Muscle of arm (tissue), 14 donors: ENCODE measurements around the gene LYPD4. TPM values are rescaled to one million over a fixed set of nuclear protein-coding genes. Genes with fewer than 3 reads are reported as not detected.
A peak's percentile ranks its signal among the peaks of the same experiment; 100 is the strongest.

ENCODE experiments used
- DNase-seq: peaks from one replicate; pipeline ENCODE4 v3.0.0-alpha.2; 2013
- long read RNA-seq, 11 donors: transcript quantifications; one replicate each; lab custom pipeline, GENCODE V29; 2026
- polyA plus RNA-seq, 12 donors: library from polyadenylated mRNA; unstranded; fragments of 120-200 nt; gene quantifications; one replicate each; pipeline ENCODE4 v1.2.1, GENCODE V29; 2013; ENCODE audit not compliant: insufficient read length in 12 of 12

The LYPD4 gene, protein sequence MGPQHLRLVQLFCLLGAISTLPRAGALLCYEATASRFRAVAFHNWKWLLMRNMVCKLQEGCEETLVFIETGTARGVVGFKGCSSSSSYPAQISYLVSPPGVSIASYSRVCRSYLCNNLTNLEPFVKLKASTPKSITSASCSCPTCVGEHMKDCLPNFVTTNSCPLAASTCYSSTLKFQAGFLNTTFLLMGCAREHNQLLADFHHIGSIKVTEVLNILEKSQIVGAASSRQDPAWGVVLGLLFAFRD
- polyA plus RNA-seq = not detected
- long read RNA-seq, donor 1, partial matches to known transcripts = 3,965 of 6,694 reads
- long read RNA-seq, donor 1, other reads (novel, unspliced or antisense) = 2,729 of 6,694 reads
- long read RNA-seq, donor 2, partial matches to known transcripts = 4,356 of 7,066 reads
- long read RNA-seq, donor 2, other reads (novel, unspliced or antisense) = 2,710 of 7,066 reads
- long read RNA-seq, donor 3, partial matches to known transcripts = 1,463 of 2,611 reads
- long read RNA-seq, donor 3, other reads (novel, unspliced or antisense) = 1,148 of 2,611 reads
- long read RNA-seq, donor 4 = 0 reads
- long read RNA-seq, donor 5, partial matches to known transcripts = 4,276 of 9,326 reads
- long read RNA-seq, donor 5, other reads (novel, unspliced or antisense) = 5,050 of 9,326 reads
- long read RNA-seq, donor 6, partial matches to known transcripts = 2,097 of 3,362 reads
- long read RNA-seq, donor 6, other reads (novel, unspliced or antisense) = 1,265 of 3,362 reads
- long read RNA-seq, donor 7 = 0 reads
- long read RNA-seq, donor 8, partial matches to known transcripts = 5,442 of 5,507 reads
- long read RNA-seq, donor 8, other reads (novel, unspliced or antisense) = 65 of 5,507 reads
- long read RNA-seq, donor 9 = 0 reads
- long read RNA-seq, donor 10 = 0 reads
- long read RNA-seq, donor 11 = 0 reads

DNA sequence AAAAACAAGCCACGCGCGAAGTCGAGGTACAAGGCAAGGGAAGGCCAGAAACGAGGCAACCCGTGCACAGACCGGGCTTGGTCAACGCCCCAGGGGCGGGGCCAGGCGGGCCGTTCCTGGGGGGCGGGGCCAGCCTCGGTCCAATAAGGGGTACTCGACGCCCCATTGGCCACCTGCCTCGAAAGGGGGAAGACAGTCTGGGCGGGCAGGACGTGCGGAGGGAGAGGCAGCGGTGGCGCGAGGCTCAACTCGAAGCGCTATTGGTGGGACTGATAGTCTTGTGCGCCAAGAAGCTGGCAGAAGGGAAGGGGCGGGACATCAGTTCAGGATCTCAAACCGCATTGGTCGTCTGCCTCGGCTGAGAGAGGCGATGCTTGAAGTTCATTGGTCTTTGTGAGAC lies at the start of gene LYPD4:
TSS of gene LYPD4 (minus strand) at position 83 of the 400 bp plus-strand sequence. CDS start 5,398 bp downstream, outside the sequence.
- DNase-seq = no peak

DNA sequence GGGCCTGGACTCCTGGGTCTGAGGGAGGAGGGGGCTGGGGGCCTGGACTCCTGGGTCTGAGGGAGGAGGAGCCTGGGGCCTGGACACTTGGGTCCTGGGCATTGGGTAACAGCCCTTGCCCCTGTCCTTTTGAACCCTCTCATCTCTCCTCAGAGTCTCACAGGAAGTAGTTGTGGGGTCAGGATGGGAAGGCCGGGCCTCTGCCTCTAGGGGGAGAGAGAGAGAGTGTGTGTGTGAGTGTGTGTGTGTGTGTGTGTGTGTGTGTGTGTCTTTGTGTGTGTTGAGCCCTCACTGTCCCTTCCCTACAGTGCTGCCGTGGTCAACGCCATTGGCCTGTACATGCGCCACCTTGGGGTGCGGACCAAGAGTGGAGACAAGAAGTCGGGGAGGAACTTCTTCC lies 49.4 kb upstream of the LYPD4 start:
- DNase-seq = no peak

DNA sequence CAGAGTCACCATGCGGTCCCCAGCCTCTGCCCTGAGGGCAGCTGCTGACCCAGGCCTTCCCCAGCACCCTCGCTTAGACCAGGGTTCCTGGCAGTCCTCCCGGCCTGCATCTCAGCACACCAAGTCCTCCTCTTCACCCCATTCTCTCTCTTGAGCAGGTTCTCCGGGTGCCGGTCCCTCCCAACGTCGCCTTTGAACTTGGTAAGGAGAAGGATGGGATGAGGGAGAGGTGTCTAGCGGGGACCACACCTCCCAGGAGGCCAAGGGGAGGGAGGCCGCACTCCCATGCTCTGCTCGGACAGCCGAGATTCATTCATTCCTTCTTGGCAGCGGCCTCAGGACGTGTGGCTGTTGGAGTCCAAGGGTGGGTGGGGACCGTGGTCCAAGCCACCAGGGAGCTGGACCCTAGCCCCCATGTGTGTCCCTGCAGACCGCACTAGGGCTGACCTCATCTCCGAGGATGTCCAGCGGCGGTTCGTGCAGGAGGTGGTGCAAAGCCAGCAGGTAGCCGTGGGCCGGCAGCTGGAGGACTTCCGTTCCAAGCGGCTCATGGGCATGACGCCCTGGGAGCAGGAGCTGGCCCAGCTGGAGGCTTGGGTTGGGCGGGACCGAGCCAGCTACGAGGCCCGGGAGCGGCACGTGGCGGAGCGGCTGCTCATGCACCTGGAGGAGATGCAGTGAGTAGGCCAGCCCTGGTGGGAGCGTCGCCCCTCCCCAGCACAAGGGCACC lies 47.9 kb upstream of the LYPD4 start:
- no peak for DNase-seq

DNA sequence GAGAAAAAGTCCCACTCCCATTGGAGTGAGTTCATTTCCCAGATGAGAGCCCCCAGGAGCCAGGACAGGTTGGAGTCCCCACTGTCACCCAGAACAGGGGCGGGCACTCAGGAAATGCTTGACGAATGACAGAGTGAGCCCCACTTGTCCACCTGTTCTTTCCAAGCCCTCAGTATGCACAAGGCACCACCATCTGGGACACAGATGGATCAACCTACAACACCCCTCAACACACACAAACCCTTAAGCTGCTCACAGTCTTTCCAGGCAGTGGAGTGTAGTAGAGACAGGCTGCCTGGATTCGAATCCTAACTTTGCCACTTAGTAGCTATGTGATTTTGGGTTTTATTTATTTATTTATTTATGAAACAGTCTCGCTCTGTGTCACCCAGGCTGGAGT lies 46.5 kb upstream of the LYPD4 start:
- DNase-seq = no peak

DNA sequence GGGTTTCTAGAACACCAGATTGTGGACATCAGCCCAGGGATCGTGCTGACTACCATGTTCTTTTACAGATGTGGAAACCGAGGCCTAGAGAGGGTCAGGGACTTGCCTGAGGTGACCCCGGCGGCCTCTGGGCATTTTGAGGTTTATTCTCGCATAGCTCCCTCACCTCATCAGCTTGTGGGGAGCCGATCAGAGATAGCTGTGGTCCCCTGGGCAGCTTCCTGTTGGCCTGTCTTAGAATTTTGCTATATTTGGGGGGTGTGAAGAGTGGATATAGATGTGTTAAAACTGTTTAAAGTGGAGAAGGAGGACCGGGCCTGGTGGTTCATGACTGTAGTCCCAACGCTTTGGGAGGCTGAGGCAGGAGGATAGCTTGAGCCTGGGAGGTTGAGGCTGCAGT lies 45.4 kb upstream of the LYPD4 start:
- no peak for DNase-seq

DNA sequence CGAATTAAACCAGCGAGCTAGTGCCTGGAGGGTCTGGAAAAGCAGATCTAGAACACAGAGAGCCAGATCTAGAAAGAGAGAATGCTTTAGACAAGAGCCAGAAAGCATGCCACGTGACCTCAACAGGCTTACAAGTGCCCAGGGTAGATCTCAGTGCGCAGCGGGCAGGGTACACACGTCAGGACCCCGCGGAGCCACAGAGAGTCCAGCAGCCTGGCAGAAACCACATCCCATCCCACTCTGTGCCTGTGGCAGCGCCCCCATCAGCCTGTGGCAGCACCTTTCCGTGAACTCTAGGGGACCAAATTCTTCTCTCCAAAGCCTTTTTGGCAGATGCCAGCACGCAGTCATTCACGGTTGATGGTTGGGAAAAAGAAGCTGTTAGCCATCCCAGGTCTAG lies 44.4 kb upstream of the LYPD4 start:
- DNase-seq = no peak

DNA sequence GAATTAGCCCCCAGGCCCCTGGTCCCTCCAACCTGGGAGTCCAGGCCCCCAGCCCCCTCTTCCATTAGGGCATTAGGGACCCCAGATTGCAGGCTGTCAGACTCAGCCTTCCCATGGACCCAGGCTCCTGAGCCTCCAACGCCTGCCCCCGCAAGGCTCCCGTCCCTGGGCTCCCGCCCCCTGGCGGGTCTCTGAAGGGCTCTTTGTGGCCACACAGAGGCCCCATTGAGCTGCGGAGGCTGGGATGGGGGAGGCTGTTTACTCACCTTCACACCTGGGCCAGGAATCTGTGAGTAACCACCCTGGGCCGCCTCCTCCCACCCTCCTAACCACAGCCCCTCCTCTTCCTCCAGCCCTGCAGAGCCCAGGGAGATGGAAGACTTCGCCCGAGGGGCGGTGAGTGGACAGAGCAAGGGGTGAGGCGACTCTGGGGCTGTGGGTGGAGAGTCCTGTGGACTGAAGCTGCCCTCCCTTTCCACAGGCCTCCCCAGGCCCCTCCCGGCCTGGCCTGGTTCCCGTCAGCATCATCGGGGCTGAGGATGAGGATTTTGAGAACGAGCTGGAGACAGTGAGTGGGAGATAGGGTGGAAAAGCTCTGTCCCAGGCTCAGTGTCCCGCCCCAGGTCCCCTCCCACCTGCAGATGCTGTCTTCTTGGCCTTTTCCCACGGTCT lies 43.4 kb upstream of the LYPD4 start:
- no peak for DNase-seq

DNA sequence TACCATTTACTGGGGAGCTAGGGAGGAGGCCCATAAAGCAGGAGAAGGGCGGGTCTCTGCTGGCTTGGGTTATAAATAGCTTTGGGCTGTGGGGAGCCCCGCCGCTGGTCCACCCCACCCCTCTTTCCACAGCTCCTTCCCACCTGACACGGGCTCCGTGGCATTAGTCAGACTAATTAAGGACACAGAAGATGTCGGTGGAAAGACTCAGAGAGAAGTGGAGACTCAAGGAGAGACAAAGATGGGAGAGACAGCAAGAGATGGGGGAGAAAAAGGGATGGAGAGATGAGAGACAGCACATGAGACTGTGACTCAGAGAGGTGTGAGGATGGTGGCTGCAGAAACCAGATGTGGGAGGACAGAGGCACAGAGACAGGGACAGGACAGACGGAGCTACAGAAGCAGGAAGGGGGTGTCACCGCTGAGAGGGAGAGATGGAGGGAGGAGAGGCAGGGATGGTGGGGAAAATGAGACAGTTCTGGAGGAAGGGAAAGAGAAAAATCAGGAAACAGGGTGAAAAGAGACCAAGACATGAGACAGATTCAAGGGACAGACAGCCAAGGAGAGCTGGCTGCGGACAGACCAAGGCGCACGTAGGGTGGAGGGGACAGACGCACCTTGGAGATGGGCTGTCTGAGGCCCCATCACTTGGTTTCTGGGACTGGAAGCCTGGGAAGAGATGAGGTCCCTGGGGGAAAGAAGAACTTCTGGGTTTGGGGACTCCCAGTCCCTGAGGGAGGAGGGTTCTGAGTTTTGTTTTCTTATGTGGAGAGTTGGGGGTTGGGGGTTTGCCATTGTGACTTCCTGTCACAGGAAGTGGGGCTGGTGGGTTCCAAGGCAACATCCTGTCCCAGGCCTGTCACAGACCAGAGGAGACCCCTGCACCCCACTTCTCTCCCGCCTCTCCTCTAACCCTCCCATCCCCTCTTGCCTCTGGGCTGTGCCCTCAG lies 42.6 kb upstream of the LYPD4 start:
- DNase-seq = no peak

DNA sequence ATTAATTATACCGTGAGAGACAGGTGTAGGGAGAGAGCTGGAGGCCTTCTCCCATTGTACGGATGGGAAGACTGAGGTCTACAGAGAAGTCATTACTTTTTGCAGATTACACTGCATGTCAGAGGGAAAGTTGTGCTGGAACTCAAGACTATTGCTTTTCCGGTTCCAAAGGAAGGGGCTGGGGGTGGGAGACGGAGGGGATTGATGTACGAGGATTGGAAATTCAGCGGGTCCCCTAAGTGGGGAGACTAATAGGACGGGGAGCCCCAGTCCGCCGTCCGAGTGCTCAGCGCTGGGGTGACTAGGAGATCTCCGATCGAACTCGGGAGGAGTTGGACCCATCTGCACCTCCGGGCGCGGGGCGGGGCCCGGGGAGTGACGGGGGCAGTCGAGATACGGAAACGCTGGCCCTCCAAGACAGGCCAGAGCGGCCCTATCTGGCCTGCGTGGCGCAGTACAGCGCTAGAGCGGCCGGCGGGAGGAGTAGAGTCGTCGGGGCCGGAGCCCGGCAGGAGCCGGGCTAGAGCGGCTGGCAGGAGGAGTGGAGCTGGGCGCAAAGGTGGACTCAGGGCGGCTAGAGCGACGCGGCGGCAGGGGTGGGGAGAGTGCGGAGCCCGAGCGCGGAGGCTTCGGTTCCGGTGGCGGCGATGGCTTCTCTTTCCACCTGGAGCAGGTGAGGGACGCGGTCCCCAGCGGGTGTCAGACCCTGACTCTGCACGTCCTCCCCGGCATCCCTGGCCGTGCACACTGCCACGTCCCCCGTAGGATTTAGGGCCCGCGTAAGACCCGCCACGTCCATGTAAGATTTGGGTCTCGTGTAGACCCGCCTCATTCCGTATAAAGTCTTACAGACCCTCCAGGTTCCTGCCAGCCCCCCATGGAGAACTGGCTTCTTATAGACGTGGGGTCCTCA lies 39.6 kb upstream of the LYPD4 start:
- peak; percentile 92 for DNase-seq

DNA sequence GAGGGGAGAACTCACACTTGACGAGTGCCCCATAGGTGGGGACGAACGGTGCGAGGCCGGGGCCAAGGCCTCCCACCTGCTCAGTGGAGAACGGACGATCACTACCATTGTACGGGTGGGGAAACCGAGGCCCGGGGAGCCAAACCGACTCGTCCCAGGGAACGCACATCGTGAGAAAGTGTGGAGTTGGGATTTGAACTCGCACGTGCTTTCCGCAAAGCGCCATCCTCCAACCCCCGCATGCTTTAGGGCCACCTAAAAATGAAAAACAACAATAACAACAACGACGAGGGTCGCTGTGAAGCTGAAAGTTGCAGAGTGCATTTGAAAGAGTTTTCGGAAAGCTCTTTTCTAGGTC lies 39.0 kb upstream of the LYPD4 start:
- no peak for DNase-seq

DNA sequence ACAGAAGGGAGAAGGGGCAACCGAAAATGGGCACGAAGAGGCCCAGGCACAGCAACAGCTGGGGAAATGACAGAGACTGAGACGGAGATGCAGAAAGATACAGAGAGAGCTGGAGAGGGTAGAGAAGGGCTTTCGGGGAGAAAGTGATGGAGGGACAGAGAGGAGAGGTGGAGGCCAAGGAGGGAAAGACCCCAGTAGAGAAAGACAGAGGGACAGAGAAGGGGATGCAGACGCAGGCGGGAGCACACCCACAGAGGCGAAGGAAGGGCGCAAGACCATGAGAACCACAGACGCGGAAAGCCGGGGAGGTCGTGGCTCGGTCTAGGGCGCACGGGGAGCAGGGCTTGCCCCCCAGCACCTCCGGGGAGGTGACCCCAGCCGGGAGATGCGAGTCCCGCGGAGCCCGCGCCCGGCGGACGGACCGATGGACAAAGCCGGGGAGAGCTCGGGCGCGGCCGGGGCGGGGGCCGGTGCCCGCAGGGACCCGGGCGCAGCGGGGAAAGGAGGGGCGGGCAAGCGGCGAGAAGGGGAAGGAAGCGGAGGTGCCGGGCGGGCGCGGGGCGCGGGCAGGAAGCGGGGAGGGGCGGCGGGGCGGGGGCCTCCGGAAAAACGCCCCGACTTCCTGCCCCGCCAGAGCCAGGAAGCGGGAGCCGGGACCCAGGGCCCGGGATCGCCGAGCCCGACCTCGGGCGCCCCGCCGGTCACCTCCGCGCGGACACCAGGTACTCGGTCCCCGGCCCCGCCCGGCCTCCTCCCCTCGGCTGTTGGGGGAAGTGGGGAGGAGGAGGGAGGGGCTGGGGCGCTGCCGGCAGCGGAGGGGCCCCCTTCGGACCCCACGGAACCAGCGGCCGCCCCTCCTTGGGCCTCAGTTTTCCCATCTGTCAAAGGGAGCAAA lies 38.3 kb upstream of the LYPD4 start, which contains the start of gene ARHGEF1:
TSS of gene ARHGEF1 (plus strand) at position 617 of the 895 bp plus-strand sequence. CDS start 4,899 bp downstream, outside the sequence.
- DNase-seq = no peak

DNA sequence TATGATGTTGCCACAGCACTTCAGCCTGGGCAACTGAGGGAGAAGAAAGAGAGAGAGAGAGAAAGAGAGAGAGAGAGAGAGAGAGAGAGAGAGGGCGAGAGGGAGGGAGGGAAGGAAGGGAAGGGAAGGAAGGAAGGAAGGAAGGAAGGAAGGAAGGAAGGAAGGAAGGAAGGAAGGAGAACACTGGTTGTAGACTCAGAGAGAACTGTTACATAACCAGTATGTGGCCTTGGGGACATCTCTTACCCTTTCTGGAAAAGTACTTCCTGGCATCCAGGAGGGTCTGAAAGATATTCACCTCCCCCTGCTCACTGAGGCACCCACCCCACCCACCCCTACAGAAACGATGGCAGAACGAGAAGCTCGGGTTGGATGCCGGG lies 35.8 kb upstream of the LYPD4 start:
- DNase-seq = no peak

DNA sequence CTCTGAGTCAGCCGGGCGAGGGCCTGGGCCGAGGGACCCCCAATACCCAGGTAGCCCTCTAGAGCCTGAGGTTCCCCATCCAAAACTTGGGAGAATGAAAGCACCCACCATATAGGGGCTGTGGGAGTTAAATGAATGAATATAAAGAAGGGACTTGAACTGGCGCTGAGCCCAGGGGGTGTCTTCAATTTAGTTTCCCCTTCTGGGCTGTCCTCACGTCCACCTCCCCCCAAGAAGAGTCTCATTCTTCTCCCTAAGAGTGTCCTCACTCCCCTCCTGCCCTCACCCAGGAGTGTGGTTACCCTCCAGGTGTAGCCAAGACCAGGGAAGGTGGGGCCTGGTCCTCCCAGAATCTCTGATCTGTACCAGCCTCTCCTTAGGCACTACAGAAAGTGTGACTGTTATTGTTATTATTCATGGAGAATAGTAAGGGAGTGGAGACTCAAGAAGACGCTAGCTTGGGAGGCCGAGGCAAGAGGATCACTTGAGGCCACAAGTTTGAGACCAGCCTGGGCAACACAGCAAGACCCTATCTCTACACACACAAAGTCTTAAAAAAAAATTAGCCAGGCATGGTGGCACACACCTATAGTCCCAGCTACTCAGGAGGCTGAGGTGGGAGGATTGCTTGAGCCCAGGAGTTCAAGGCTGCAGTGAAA lies 35.3 kb upstream of the LYPD4 start:
- DNase-seq = no peak

DNA sequence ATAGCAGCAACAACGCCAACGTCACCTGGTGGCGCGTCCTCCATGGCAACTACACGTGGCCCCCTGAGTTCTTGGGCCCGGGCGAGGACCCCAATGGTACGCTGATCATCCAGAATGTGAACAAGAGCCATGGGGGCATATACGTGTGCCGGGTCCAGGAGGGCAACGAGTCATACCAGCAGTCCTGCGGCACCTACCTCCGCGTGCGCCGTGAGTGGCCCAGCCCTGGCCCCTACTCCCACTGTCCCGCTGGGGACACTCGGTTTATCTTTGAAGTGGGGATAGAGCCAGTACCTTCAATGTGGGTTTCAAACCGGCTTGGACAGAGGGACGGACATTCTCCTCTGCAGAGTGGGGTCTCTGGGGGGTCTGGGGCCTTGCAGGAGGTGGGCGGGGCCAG lies 34.6 kb upstream of the LYPD4 start:
- no peak for DNase-seq

DNA sequence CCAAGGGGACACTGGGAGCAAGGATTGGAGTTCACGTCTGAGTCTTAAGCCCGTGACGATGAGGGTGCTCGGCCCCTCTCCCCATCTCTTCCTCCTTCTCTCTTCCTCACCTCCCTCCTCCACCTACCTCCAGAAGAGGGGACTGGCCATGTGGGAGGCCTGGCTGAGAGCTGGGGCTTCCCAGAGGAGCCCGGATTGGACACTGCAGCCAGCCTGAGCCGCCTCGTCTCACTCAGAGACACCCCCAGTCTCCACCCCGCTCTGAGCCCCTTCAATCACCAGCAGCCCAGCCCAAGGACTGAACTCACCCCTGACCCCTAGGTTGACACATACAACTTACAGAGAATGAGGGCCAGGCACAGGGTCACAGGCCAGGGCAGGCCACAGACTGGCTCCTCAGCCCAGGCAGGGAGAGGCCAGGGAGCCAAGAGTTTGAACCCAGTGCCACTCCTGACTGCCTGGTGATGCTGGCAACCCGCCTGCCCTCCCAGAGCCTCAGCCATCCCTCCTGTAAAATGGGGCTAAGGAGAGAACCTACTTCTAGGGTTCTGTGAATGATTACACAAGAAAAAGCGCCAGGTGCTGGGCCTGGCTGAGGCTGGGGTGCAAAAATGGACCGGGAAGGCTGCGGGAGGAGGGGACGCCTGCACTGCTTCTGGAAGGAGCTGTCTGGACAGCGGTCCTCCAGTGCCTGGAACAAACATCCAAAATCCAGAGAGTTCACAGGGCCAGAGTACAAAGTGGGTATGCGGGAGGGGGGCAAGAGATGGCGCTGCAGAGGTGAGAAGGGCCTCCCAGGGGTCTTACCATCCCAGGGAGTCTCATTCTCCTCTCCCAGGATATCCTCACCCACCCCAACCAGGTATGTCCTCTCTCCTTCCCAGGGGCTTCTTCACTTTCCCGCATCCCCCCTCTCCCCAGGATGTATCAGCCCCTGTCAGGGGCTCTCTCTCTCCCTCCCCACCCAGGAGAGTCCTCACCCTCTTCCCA lies 33.7 kb upstream of the LYPD4 start:
- DNase-seq = no peak
